ENCODE results near the gene GJA10.

The GJA10 gene

GRCh38 chr6:89862698-89863097 lies 31.6 kb upstream of the GJA10 start:
- Histone ChIP-seq H3K27me3 (no peaks in the 10 kb centered on the region), H3K9me3 (no peaks in the 10 kb centered on the region), H3K27ac (no peak overlapping the region), H3K4me1 (no peaks in the 10 kb centered on the region), H3K36me3 (peaks cover 91 to 93% (median 93%) of the 10 kb centered on the region in 3 donors), H3K4me3 (no peak overlapping the region)
- TF ChIP-seq CTCF (IDR thresholded peaks at IDR 0.05) = no peak
- intact Hi-C loops (cut with DNase I; ENCODE audit: low total_unique reads) = no loop called here
- no peak for DNase-seq

GRCh38 chr6:89866024-89866678 lies 28.1 kb upstream of the GJA10 start:
- Histone ChIP-seq H3K36me3 (peaks cover 69 to 75% (median 71%) of the 10 kb centered on the region in 3 donors), H3K27me3 (no peaks in the 10 kb centered on the region)
- TF ChIP-seq CTCF (IDR thresholded peaks at IDR 0.05) = no peak

GRCh38 chr6:89873721-89874120 lies 20.5 kb upstream of the GJA10 start:
- no peak for TF ChIP-seq CTCF (IDR thresholded peaks at IDR 0.05)
- DNase-seq = no peak
- Histone ChIP-seq H3K27me3 (no peaks in the 10 kb centered on the region), H3K4me3 (no peak overlapping the region), H3K36me3 (peaks cover 29 to 35% (median 30%) of the 10 kb centered on the region in 3 donors), H3K9me3 (no peaks in the 10 kb centered on the region), H3K27ac (no peak overlapping the region), H3K4me1 (no peaks in the 10 kb centered on the region)
- intact Hi-C loops (cut with DNase I; ENCODE audit: low total_unique reads) = no loop called here

More at GRCh38 chr6:89866024-89866678, 28.1 kb upstream of the GJA10 start:
- DNase-seq = no peak
- Histone ChIP-seq H3K4me3 (no peak overlapping the region), H3K4me1 (no peaks in the 10 kb centered on the region), H3K27ac (no peak overlapping the region), H3K9me3 (no peaks in the 10 kb centered on the region)
- intact Hi-C loops (cut with DNase I; ENCODE audit: low total_unique reads) = no loop called here

- Histone ChIP-seq H3K27ac (no peak overlapping the region), H3K27me3 (no peaks in the 10 kb centered on the region), H3K9me3 (no peaks in the 10 kb centered on the region), H3K36me3 (peaks cover 29 to 35% (median 30%) of the 10 kb centered on the region in 3 donors), H3K4me3 (no peak overlapping the region), H3K4me1 (no peaks in the 10 kb centered on the region)
- intact Hi-C loops (cut with DNase I; ENCODE audit: low total_unique reads) = no loop called here
- TF ChIP-seq CTCF (IDR thresholded peaks at IDR 0.05) = no peak
- no peak for DNase-seq
Measured at GRCh38 chr6:89874438-89874837, 19.8 kb upstream of the GJA10 start.

- Histone ChIP-seq H3K9me3 (no peaks in the 10 kb centered on the region), H3K27ac (no peak overlapping the region), H3K4me3 (no peak overlapping the region), H3K27me3 (peaks cover 0 to 13% of the 10 kb centered on the region in 2 donors), H3K4me1 (no peaks in the 10 kb centered on the region), H3K36me3 (no peaks in the 10 kb centered on the region)
- DNase-seq = no peak
- TF ChIP-seq CTCF (IDR thresholded peaks at IDR 0.05) = no peak
- intact Hi-C loops (cut with DNase I; ENCODE audit: low total_unique reads) = no loop called here
Measured at GRCh38 chr6:89886378-89887120, 7.7 kb upstream of the GJA10 start.
